HFFc6 (cell line): ENCODE data around the gene CELF1. TPM values are rescaled to one million over a fixed set of nuclear protein-coding genes. Genes with fewer than 3 reads are reported as not detected.
"Not testable (repeated sequence)": the region's sequence is repeated elsewhere in the genome, so short reads cannot be mapped to it uniquely, and the experiment has no call there.

Experiments
- DNase-seq: peaks from one replicate; pipeline ENCODE4 v3.0.0-alpha.2; 2018
- H3K27ac Mint-ChIP-seq: 2 replicates; pipeline ENCODE4 v1.8.0; 2020; ENCODE audit warnings: mild to moderate bottlenecking, mixed read lengths
- H3K27me3 Mint-ChIP-seq: 2 replicates; pipeline ENCODE4 v1.8.0; 2021; ENCODE audit warnings: mild to moderate bottlenecking, moderate library complexity, mixed read lengths; ENCODE audit not compliant: insufficient read depth
- H3K36me3 Mint-ChIP-seq: 2 replicates; pipeline ENCODE4 v1.8.0; 2021; ENCODE audit warnings: low read depth, mixed read lengths
- H3K4me1 Mint-ChIP-seq: 2 replicates; pipeline ENCODE4 v1.8.0; 2020; ENCODE audit warnings: low read depth, mixed read lengths
- H3K4me3 Mint-ChIP-seq: 2 replicates; pipeline ENCODE4 v1.8.0; 2020; ENCODE audit warnings: mild to moderate bottlenecking, moderate library complexity, mixed read lengths
- H3K9me3 Mint-ChIP-seq: 2 replicates; pipeline ENCODE4 v1.8.0; 2020; ENCODE audit warnings: mild to moderate bottlenecking, mixed read lengths
- CTCF ChIP-seq: fragments of 200-600 bp; sonication (generic); IDR thresholded peaks from 2 replicates; pipeline ENCODE4 v1.5.0; 2021; ENCODE audit warnings: antibody characterized with exemption, mild to moderate bottlenecking
- total RNA-seq, 6 experiments: library from RNA; stranded (reverse); fragmentation: NEBNext Ultra II Directional; extraction: Animal tissue kit (Norgen Biotek cat#: 25700); gene quantifications; 2 replicates in 1 of 6; 3 replicates in 5 of 6; pipeline ENCODE4 v1.2.3, GENCODE V29; 2021

Gene CELF1
- total RNA-seq, 6 experiments from 2014 or later: 103 to 131 (median 120) TPM

GRCh38 chr11:47533690-47534151 lies 19.2 kb downstream of the CELF1 start:
- Mint-ChIP-seq H3K4me1 (peaks cover 31% of the 10 kb centered on the region), H3K36me3 (peaks cover 3% of the 10 kb centered on the region), H3K9me3 (no peaks in the 10 kb centered on the region), H3K27ac (peak overlapping the region; percentile 42), H3K27me3 (no peaks in the 10 kb centered on the region; the same call in 1 of the 2 replicates), H3K4me3 (no peak overlapping the region)
- DNase-seq: peak; percentile 47
- TF ChIP-seq CTCF: no peak

- no peak for TF ChIP-seq CTCF
- Mint-ChIP-seq H3K9me3 (no peaks in the 10 kb centered on the region), H3K27me3 (no peaks in the 10 kb centered on the region), H3K4me1 (peaks cover 27% of the 10 kb centered on the region), H3K36me3 (no peaks in the 10 kb centered on the region; the same call in 1 of the 2 replicates), H3K27ac (peak overlapping the region; percentile 63), H3K4me3 (no peak overlapping the region)
- DNase-seq: peak; percentile 9
Measured at GRCh38 chr11:47532597-47533213, 20.2 kb downstream of the CELF1 start.

GRCh38 chr11:47531666-47532065 lies 21.3 kb downstream of the CELF1 start:
- H3K36me3 Mint-ChIP-seq: no peaks in the 10 kb centered on the region; the same call in 1 of the 2 replicates
- no peaks in the 10 kb centered on the region for H3K27me3 Mint-ChIP-seq
- H3K27ac Mint-ChIP-seq: no peak overlapping the region
- H3K4me1 Mint-ChIP-seq: peaks cover 27% of the 10 kb centered on the region
- no peaks in the 10 kb centered on the region for H3K9me3 Mint-ChIP-seq
- DNase-seq: no peak
- no peak overlapping the region for H3K4me3 Mint-ChIP-seq
- no peak for TF ChIP-seq CTCF

GRCh38 chr11:47530721-47531120 lies 22.2 kb downstream of the CELF1 start:
- Mint-ChIP-seq H3K4me1 (peaks cover 35% of the 10 kb centered on the region), H3K27ac (peak overlapping the region; percentile 44; the same call in 1 of the 2 replicates)
- not testable (repeated sequence) for H3K36me3 Mint-ChIP-seq, H3K4me3 Mint-ChIP-seq, H3K9me3 Mint-ChIP-seq, DNase-seq, H3K27me3 Mint-ChIP-seq

- Mint-ChIP-seq H3K36me3 (no peaks in the 10 kb centered on the region; the same call in 1 of the 2 replicates), H3K27ac (peak overlapping the region; percentile 44; the same call in 1 of the 2 replicates), H3K9me3 (no peaks in the 10 kb centered on the region), H3K4me1 (peaks cover 42% of the 10 kb centered on the region), H3K27me3 (peaks cover 2% of the 10 kb centered on the region; the same call in 1 of the 2 replicates), H3K4me3 (no peak overlapping the region)
- no peak for TF ChIP-seq CTCF
- no peak for DNase-seq
Measured at GRCh38 chr11:47529951-47530350, 23.0 kb downstream of the CELF1 start.

- H3K27ac Mint-ChIP-seq: no peak overlapping the region
- no peak for TF ChIP-seq CTCF
- no peaks in the 10 kb centered on the region; the same call in 1 of the 2 replicates for H3K36me3 Mint-ChIP-seq
- DNase-seq: no peak
- H3K4me1 Mint-ChIP-seq: peaks cover 55% of the 10 kb centered on the region
- H3K4me3 Mint-ChIP-seq: no peak overlapping the region
- H3K9me3 Mint-ChIP-seq: no peaks in the 10 kb centered on the region
- peaks cover 2% of the 10 kb centered on the region; the same call in 1 of the 2 replicates for H3K27me3 Mint-ChIP-seq
Measured at GRCh38 chr11:47527186-47527585, 25.7 kb downstream of the CELF1 start.

- H3K36me3 Mint-ChIP-seq, H3K4me3 Mint-ChIP-seq, H3K9me3 Mint-ChIP-seq, DNase-seq, H3K27ac Mint-ChIP-seq, H3K27me3 Mint-ChIP-seq: not testable (repeated sequence)
- peaks cover 48% of the 10 kb centered on the region for H3K4me1 Mint-ChIP-seq
Measured at GRCh38 chr11:47526032-47526431, 26.9 kb downstream of the CELF1 start.
